K562 (cell line): ENCODE measurements around the gene MATN4.
A peak's percentile ranks its signal among the peaks of the same experiment; 100 is the strongest.

Experiments used
- CHD4 ChIP-seq: fragments of 200-600 bp; sonication (generic); IDR thresholded peaks from 3 replicates; pipeline ENCODE4 v1.6.1; 2012; ENCODE audit warnings: low read depth, mild to moderate bottlenecking, mixed read lengths, low read length, inconsistent platforms; ENCODE audit not compliant: insufficient read depth, insufficient replicate concordance, poor library complexity, severe bottlenecking
- CTCF ChIP-seq, 3 experiments: IDR thresholded peaks in 2 of 3; conservative IDR thresholded peaks in 1 of 3; 2 replicates each; pipeline ENCODE4 v1.5.1; 2011 to 2012; ENCODE audit warnings: low read length in 3 of 3, mild to moderate bottlenecking in 3 of 3, control low read depth in 2 of 3, improper control_type of control experiment in 1 of 3, inconsistent platforms in 1 of 3, low read depth in 1 of 3, mixed read lengths in 1 of 3, moderate library complexity in 1 of 3; ENCODE audit not compliant: insufficient read depth in 2 of 3
- ELF1 ChIP-seq: fragments of 200-800 bp; sonication (Bioruptor generic); IDR thresholded peaks from 2 replicates; pipeline ENCODE4 v1.6.1; 2016; ENCODE audit warnings: missing genetic modification characterization, missing compliant biosample characterization
- HCFC1 ChIP-seq: IDR thresholded peaks from 2 replicates; pipeline ENCODE4 v1.6.1; 2012; ENCODE audit warnings: low read depth, low read length, improper control_type of control experiment
- KDM2B ChIP-seq: fragments of 250-450 bp; sonication (Bioruptor Pico); IDR thresholded peaks from 2 replicates; pipeline ENCODE4 v1.8.0; 2021; ENCODE audit warnings: mild to moderate bottlenecking, moderate library complexity
- REST ChIP-seq, 2 experiments: fragments of 450-650 bp; formaldehyde crosslinking in 1 of 2; IDR thresholded peaks; 2 replicates each; pipeline versions ENCODE4 v1.4.0 to v1.6.1; 2014 to 2020; ENCODE audit warnings: mild to moderate bottlenecking in 2 of 2, borderline replicate concordance in 1 of 2, low read depth in 1 of 2
- SETDB1 ChIP-seq: IDR thresholded peaks from one replicate; pipeline ENCODE4 v1.6.1; 2012; ENCODE audit warnings: low read length, control low read depth, inconsistent platforms

- TF ChIP-seq CHD4 (no peak), SETDB1 (no peak), REST (IDR thresholded peaks at IDR 0.05; ENCODE audit: borderline replicate concordance) (peak; percentile 93), REST (CRISPR knock-in tag; IDR thresholded peaks at IDR 0.05; ENCODE audit: low read depth) (no peak), KDM2B (CRISPR knock-in tag) (no peak), CTCF (IDR thresholded peaks at IDR 0.05 in 2 of 3, conservative IDR thresholded peaks at IDR 0.05 in 1 of 3; ENCODE audit: insufficient read depth in 2 of 3, low read depth in 1 of 3, low read length in 3 of 3) (peak; percentile 78 to 94 (median 81)), HCFC1 (no peak), ELF1 (0 out of 2 replicates have a peak, but pooled peaks have one; percentile 37)
Measured at GRCh38 chr20:45322952-45323383, 14.9 kb upstream of the MATN4 start.
